Neural cell (in vitro differentiated cells): ENCODE measurements around the gene ADNP2.

Source experiments
- EZH2 ChIP-seq: fragments of 200-600, 300-800 bp; shearing (Covaris generic), sonication (generic); IDR thresholded peaks from 2 replicates; pipeline ENCODE4 v1.6.1; 2014; ENCODE audit warnings: antibody characterized with exemption, low read length, borderline replicate concordance, mild to moderate bottlenecking; ENCODE audit not compliant: insufficient read depth, poor library complexity, severe bottlenecking
- RAD21 ChIP-seq: fragments of 450-650 bp; conservative IDR thresholded peaks from 2 replicates; pipeline ENCODE4 v1.6.1; 2014; ENCODE audit warnings: antibody characterized with exemption, mild to moderate bottlenecking, moderate library complexity
- TF ChIP-seq, protein P1 (sequence below): fragments of 450-650 bp; IDR thresholded peaks from 2 replicates; pipeline ENCODE4 v1.5.1; 2014; ENCODE audit warnings: antibody characterized with exemption, mild to moderate bottlenecking, moderate library complexity; ENCODE audit not compliant: poor library complexity, severe bottlenecking

DNA sequence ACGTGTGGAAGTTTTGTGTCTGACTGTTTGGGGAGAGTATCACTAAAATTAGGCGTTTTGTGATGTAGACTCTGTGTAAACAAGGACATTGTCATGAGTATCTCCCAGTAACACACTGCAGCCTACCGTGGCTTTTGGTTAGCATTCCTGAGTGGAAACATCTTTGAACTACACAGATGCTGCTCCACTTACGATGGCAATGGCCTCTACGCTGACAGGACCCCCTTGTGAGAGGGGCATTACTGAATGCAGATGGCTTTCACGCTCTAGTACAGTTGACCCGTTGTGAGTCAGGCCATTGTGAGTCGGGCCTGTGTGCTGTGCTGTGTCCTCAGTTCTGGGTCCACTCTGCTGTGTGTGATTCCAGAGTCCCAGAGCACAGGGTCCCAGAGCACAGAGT is 34.4 kb upstream of the ADNP2 start:
- TF ChIP-seq EZH2 (no peak), RAD21 (no peak)
- TF ChIP-seq, protein P1, sequence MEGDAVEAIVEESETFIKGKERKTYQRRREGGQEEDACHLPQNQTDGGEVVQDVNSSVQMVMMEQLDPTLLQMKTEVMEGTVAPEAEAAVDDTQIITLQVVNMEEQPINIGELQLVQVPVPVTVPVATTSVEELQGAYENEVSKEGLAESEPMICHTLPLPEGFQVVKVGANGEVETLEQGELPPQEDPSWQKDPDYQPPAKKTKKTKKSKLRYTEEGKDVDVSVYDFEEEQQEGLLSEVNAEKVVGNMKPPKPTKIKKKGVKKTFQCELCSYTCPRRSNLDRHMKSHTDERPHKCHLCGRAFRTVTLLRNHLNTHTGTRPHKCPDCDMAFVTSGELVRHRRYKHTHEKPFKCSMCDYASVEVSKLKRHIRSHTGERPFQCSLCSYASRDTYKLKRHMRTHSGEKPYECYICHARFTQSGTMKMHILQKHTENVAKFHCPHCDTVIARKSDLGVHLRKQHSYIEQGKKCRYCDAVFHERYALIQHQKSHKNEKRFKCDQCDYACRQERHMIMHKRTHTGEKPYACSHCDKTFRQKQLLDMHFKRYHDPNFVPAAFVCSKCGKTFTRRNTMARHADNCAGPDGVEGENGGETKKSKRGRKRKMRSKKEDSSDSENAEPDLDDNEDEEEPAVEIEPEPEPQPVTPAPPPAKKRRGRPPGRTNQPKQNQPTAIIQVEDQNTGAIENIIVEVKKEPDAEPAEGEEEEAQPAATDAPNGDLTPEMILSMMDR = no peak
